ENCODE data around the gene LILRB3.
"Not testable (repeated sequence)": the region's sequence is repeated elsewhere in the genome, so short reads cannot be mapped to it uniquely, and the experiment has no call there.

Gene LILRB3

DNA sequence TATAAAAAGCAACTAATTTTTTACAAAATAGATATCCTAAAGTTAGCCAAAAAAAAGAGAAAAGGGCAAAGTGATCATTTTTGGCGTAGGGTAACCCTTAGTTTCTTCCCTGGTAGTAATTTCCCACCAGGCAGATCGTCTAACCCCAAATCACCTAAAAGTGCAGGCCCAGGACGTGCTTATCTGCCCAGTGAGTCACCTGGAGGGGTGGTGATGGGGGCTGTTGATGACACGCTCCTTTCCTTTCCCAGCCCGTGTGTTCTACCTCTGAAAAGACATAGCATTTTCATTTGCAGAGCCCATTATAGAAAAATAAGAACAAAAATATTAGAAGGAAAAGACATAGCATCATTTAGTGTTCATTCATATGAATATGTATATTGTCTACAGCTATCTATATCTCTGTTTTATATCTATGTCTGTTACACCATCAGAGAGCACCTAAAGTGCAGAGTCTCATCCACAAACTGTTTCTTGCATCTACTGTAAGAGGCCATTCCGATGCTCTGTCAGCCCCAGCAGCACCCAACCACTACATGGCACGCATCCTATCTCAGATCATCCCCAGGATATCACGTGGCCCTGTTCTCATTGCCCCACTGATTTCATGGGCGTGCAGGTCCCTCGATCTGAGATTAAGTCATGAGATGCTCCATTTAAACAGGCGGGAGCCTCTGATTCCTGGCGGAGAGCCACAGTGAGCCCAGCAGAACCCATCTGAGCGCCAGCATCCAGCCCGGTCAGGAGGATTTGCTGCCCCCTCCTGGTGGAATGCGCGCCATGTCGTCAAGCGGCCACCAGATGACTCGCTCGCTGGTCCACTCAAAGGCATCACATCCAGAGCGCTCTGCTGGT, 8.5 kb upstream of the LILRB3 start:
- no peak overlapping the region for H2AFZ ChIP-seq (ENCODE audit: low read depth, low read length)
- no peak overlapping the region for H3K4me3 ChIP-seq (ENCODE audit: low read length)
- no peaks in the 10 kb centered on the region for H3K36me3 ChIP-seq (ENCODE audit: insufficient read depth, low read length)
- peaks cover 11% of the 10 kb centered on the region for H3K9me3 ChIP-seq (ENCODE audit: low read length)
- H3K4me1 ChIP-seq (ENCODE audit: insufficient read depth, low read length) = no peaks in the 10 kb centered on the region
- no peaks in the 10 kb centered on the region for H3K27me3 ChIP-seq (ENCODE audit: insufficient read depth, low read length)

DNA sequence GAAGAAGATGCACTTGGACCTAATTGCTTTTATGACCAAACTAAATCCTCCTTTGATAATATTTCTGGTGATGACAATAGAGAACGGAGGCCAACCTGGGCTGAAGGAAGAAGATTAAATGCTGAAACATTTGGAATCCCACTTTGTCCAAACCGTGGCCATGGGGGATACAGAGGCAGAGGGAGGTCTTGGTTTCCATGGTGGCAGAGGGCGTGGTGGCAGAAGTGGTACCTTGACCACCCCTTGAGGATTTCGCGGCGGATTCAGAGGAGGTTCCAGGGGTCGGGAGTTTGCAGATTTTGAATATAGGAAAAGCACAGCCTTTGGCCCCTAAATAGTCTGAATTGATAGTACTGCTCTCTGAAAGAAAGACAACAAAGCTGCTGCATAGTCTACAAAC, 7.2 kb upstream of the LILRB3 start:
- H3K4me1 ChIP-seq (ENCODE audit: insufficient read depth, low read length) = no peaks in the 10 kb centered on the region
- H3K4me3 ChIP-seq (ENCODE audit: low read length) = no peak overlapping the region
- H2AFZ ChIP-seq (ENCODE audit: low read depth, low read length) = no peak overlapping the region
- no peaks in the 10 kb centered on the region for H3K27me3 ChIP-seq (ENCODE audit: insufficient read depth, low read length)
- H3K9me3 ChIP-seq (ENCODE audit: low read length) = peaks cover 9% of the 10 kb centered on the region
- no peaks in the 10 kb centered on the region for H3K36me3 ChIP-seq (ENCODE audit: insufficient read depth, low read length)

DNA sequence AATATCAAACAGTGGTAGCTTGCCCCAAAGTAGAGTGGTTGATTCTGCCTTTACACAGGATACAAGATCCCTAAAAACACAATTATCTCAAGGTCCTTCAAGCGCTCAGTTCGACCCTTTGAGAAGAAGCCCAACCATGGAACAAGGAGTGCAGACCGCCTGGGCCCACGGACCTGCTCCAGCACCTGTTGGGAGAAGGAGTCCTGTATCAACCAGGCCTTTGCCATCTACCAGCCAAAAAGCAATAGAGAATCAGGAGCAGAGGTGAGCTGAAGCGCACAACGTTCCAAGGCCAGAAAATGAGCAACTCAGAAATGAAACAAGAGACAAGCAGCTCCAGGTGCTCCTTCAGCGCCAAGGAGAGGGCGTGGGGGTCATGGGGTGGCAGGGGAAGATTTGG, 6.3 kb upstream of the LILRB3 start:
- no peaks in the 10 kb centered on the region for H3K4me1 ChIP-seq (ENCODE audit: insufficient read depth, low read length)
- no peaks in the 10 kb centered on the region for H3K36me3 ChIP-seq (ENCODE audit: insufficient read depth, low read length)
- H2AFZ ChIP-seq (ENCODE audit: low read depth, low read length) = no peak overlapping the region
- H3K9me3 ChIP-seq (ENCODE audit: low read length) = peaks cover 5% of the 10 kb centered on the region
- H3K4me3 ChIP-seq (ENCODE audit: low read length) = no peak overlapping the region
- no peaks in the 10 kb centered on the region for H3K27me3 ChIP-seq (ENCODE audit: insufficient read depth, low read length)

DNA sequence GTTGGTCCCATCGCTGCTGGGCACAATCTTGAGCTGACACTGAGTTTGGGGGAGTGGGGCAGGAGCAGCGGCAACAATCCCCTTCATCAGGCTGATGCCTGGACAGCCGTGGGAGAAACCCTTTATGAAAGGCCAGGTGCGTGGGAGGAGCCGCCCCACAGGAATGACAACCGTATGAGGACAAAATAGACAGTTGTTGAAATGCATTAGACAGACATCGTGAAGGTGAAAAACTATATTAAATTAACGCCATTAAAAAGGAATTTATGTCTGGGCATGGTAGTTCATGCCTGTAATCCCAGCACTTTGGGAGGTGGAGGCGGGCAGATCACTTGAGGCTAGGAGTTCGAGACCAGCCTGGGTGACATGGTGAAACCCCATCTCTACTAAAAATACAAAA, 1.8 kb upstream of the LILRB3 start:
- H3K4me1 ChIP-seq (ENCODE audit: insufficient read depth, low read length); H2AFZ ChIP-seq (ENCODE audit: low read depth, low read length); H3K4me3 ChIP-seq (ENCODE audit: low read length); H3K27me3 ChIP-seq (ENCODE audit: insufficient read depth, low read length); H3K36me3 ChIP-seq (ENCODE audit: insufficient read depth, low read length); H3K9me3 ChIP-seq (ENCODE audit: low read length): not testable (repeated sequence)

DNA sequence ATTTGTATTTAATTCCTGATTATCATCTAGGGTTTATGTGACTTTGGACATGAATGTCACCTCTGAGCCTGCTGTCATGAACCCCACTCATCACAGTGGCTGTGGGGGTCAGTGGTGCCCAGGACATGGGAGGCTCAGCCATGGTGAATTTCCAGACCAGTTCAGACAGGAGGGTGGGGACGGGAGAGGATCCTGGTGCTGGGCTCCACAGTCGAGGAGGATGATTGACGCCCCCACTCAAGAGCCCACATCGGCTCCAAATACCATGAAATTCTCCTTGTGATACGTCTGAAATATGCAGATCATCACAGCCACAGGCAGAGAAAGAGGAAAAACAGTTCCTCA, 1.1 kb upstream of the LILRB3 start:
- not testable (repeated sequence) for H3K9me3 ChIP-seq (ENCODE audit: low read length); H3K36me3 ChIP-seq (ENCODE audit: insufficient read depth, low read length); H3K4me3 ChIP-seq (ENCODE audit: low read length); H3K4me1 ChIP-seq (ENCODE audit: insufficient read depth, low read length); H2AFZ ChIP-seq (ENCODE audit: low read depth, low read length); H3K27me3 ChIP-seq (ENCODE audit: insufficient read depth, low read length)

DNA sequence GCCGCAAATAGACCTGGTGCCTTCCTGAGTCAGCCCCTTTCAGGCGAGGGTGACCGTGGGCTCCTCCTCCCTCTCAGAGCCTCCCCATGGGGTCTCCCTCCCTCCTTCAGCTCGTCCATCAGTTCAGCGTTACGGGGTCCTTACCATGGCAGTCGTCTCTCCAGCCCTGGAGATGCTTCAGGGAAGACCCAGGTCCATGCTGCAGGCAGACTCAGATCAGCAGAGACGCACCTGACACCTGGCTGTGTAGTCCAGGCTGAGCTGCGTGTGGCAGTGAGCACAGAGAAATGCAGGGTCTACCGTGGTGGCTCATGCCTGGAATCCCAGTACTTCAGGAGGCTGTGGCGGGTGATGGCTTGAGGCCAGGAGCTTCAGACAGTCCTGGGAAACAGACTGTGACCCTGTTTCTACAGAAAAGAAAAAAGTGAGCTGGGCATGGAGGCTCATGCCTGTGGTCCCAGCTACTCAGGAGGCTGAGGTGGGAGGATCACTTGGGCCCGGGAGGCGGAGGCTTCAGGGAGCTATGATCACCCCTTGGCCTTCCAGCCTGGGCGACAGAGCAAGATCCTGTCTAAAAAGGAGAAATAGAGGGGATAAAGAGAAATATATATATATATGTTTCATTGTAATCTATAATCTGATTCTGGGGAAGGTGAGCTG, 600 bp upstream of the LILRB3 start:
- not testable (repeated sequence) for H3K4me1 ChIP-seq (ENCODE audit: insufficient read depth, low read length); H3K27me3 ChIP-seq (ENCODE audit: insufficient read depth, low read length); H3K9me3 ChIP-seq (ENCODE audit: low read length); H3K36me3 ChIP-seq (ENCODE audit: insufficient read depth, low read length); H3K4me3 ChIP-seq (ENCODE audit: low read length); H2AFZ ChIP-seq (ENCODE audit: low read depth, low read length)

DNA sequence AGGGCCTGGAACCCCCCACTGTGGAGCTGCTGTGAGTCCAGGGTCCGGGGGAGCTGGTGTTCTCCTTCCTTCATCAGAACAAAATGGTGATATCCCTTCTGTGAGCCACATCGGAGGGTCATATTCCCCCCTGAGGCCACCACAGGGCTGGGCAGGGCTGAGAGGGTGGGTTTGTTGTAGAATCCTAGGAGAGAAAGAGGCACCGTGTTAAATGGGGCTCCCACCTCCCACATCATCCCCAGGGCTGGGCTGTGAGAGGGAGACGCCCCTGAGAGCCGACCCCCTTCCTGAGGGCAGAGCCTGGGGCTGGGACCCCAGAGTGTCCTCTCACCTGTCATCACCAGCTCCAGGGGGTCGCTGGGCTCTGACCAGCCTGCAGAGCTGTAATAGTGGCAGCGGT, 860 bp downstream of the LILRB3 start:
- H3K4me1 ChIP-seq (ENCODE audit: insufficient read depth, low read length); H3K4me3 ChIP-seq (ENCODE audit: low read length); H3K36me3 ChIP-seq (ENCODE audit: insufficient read depth, low read length); H2AFZ ChIP-seq (ENCODE audit: low read depth, low read length); H3K9me3 ChIP-seq (ENCODE audit: low read length); H3K27me3 ChIP-seq (ENCODE audit: insufficient read depth, low read length): not testable (repeated sequence)

DNA sequence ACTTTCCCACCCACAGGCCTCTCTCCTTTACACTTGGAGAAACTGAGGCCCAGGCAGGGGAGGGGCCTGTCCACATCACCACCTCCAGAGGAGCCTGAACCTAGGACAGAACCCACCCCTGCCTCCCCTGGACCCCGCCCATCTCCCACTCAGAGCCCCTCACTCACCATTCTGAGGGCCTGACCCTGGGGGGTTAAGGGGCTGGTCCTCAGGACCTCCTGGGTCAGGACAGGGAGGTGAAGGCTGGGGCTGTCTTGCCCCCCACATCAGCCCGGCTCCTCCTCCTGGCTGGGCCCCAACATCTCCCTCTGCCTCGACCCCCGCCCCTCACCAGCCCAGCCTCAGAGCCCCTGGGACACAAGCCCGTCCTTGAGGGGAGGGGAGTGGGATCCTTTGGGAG, 3.1 kb downstream of the LILRB3 start:
- H3K36me3 ChIP-seq (ENCODE audit: insufficient read depth, low read length); H3K4me1 ChIP-seq (ENCODE audit: insufficient read depth, low read length); H3K9me3 ChIP-seq (ENCODE audit: low read length); H3K27me3 ChIP-seq (ENCODE audit: insufficient read depth, low read length); H3K4me3 ChIP-seq (ENCODE audit: low read length); H2AFZ ChIP-seq (ENCODE audit: low read depth, low read length): not testable (repeated sequence)

DNA sequence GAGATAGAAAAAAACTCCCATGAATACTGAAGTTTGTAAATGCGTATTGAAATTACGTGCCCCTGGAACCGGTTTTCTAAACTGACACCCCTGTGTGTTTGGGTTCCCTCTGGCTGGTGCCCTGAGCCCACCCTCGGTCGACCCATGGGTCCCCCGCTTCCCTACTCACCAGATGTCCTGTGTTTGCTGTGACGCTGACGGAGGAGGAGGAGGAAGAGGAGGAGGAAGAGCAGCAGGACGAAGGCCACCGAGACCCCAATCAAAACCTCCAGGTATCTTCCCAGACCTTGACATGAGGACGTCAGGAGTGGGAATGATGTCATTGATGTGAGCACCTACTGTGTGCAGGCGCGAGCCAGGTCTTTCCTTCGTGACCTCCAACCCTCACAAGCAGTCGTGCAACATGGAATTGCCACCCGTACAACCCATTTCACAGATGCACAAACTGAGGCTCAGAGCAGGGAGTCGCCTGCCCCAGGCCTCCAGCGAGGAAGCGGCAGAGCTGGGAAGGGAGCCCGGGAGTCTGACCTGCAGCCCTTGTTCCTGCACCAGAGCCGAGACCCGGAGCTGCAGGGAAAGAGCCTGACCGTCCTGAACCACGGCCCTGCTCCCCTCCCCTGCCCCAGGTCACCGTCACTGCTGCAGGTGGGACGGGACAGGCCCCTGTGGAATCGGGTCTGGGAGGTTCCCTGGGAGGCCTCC, 3.7 kb downstream of the LILRB3 start:
- Histone ChIP-seq H2AFZ (ENCODE audit: low read depth, low read length) (no peak overlapping the region), H3K27me3 (ENCODE audit: insufficient read depth, low read length) (no peaks in the 10 kb centered on the region), H3K9me3 (ENCODE audit: low read length) (no peaks in the 10 kb centered on the region), H3K36me3 (ENCODE audit: insufficient read depth, low read length) (no peaks in the 10 kb centered on the region), H3K4me1 (ENCODE audit: insufficient read depth, low read length) (peaks cover 2% of the 10 kb centered on the region), H3K4me3 (ENCODE audit: low read length) (no peak overlapping the region)

DNA sequence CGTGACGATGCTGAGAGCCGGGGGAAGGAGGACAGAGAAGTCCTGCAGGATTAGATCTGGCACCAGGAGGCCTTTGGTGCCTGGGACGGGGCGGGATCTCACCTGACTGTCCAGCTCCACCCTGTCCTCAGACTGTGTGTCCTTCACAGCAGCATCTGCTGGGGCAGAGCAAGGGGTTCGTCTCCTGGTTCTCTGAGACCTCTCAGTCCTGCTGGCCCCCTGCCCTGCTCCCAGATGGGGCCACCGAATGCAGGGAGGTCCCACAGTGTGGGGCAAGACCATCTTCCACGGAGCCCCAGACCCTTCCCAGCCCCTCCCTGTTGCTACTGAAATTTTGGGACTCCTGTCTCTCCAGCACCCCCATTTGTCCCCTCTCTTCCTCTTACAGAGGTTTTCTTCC, 4.5 kb downstream of the LILRB3 start:
- no peak overlapping the region for H3K4me3 ChIP-seq (ENCODE audit: low read length)
- no peaks in the 10 kb centered on the region for H3K9me3 ChIP-seq (ENCODE audit: low read length)
- no peaks in the 10 kb centered on the region for H3K27me3 ChIP-seq (ENCODE audit: insufficient read depth, low read length)
- H2AFZ ChIP-seq (ENCODE audit: low read depth, low read length) = no peak overlapping the region
- H3K4me1 ChIP-seq (ENCODE audit: insufficient read depth, low read length) = peaks cover 2% of the 10 kb centered on the region
- H3K36me3 ChIP-seq (ENCODE audit: insufficient read depth, low read length) = no peaks in the 10 kb centered on the region

DNA sequence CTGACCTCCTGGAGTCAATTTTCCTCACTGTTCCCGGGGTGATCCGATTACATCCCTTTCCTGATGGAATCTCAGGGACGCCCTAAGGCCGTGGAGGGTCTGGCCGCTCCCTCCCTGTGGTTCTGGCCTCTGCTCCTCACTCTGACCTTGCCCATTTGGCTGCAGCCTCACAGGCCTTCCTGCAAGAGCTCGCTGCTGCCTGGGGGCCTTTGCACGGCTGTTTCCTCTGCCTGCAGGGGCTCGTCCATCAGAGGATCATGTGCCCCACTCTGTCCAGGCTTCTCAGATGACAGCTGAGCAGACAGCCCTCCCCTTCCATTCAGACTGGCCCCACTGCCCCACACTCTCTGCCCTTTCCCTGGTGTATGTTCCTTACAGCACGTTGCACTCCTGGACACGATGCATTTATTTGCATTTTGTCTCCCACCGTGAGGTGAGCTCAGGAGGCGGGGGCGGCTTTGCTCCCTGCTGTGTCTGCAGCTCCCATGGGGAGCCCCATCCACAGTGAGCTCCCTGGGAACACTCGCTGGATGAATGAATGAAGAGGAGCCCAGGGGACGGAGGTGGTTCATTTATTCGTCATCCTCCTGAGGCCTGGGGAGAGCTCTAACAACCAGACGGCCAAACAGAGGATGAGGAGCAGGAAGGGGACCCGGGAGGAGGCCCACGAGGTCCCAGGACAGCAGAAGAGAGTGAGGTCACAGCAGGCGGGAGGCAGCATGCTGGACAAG, 5.1 kb downstream of the LILRB3 start:
- not testable (repeated sequence) for H3K27me3 ChIP-seq (ENCODE audit: insufficient read depth, low read length); H2AFZ ChIP-seq (ENCODE audit: low read depth, low read length); H3K4me3 ChIP-seq (ENCODE audit: low read length); H3K4me1 ChIP-seq (ENCODE audit: insufficient read depth, low read length); H3K36me3 ChIP-seq (ENCODE audit: insufficient read depth, low read length); H3K9me3 ChIP-seq (ENCODE audit: low read length)

DNA sequence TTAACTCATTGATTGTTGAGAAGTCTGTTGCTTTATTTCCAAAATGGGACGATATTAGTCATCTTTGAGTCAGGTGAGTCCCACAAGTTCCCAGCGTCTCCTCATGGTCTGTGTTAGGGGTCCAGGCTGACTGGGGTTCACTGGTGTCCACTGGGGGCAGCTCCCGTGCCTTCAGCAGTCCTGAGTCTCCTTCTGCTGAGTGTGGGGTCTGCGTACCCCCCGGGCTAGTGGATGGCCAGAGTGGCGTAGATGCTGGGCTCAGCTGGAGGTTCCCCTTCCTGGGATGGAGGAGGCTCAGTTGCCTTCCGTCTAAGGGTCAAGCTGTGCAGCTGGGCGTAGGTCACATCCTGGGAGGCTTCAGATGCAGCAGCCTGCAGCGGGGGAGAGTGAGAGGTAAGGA, 5.9 kb downstream of the LILRB3 start:
- Histone ChIP-seq H3K27me3 (ENCODE audit: insufficient read depth, low read length) (no peaks in the 10 kb centered on the region), H3K4me3 (ENCODE audit: low read length) (no peak overlapping the region)

DNA sequence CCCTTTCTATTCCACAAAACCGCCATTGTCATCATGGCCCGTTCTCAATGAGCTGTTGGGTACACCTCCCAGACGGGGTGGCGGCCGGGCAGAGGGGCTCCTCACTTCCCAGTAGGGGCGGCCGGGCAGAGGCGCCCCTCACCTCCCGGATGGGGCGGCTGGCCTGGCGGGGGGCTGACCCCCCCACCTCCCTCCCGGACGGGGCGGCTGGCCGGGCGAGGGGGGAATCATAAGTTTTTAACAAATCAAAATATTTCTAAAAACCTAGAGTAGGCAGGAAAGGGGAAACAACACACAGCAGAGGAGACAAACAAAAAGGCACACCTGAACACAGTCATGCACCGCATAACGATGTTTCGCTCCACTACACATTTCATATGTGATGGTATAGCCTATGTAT, 8.1 kb downstream of the LILRB3 start:
- H3K4me3 ChIP-seq (ENCODE audit: low read length); H3K4me1 ChIP-seq (ENCODE audit: insufficient read depth, low read length); H3K9me3 ChIP-seq (ENCODE audit: low read length); H3K36me3 ChIP-seq (ENCODE audit: insufficient read depth, low read length); H2AFZ ChIP-seq (ENCODE audit: low read depth, low read length); H3K27me3 ChIP-seq (ENCODE audit: insufficient read depth, low read length): not testable (repeated sequence)

More for the DNA sequence above, 5.9 kb downstream of the LILRB3 start:
- Histone ChIP-seq H3K4me1 (ENCODE audit: insufficient read depth, low read length) (peaks cover 2% of the 10 kb centered on the region), H3K9me3 (ENCODE audit: low read length) (no peaks in the 10 kb centered on the region), H3K36me3 (ENCODE audit: insufficient read depth, low read length) (no peaks in the 10 kb centered on the region), H2AFZ (ENCODE audit: low read depth, low read length) (no peak overlapping the region)

Measured in neuron (in vitro differentiated cells).